Neural cell (in vitro differentiated cells): ENCODE measurements around the gene GSX2.

ENCODE experiments used
- CTCF ChIP-seq: fragments of 450-650 bp; IDR thresholded peaks from 2 replicates; pipeline ENCODE4 v1.5.1; 2014; ENCODE audit warnings: antibody characterized with exemption, mild to moderate bottlenecking, moderate library complexity; ENCODE audit not compliant: poor library complexity, severe bottlenecking
- EP300 ChIP-seq: fragments of 450-650 bp; conservative IDR thresholded peaks from 2 replicates; pipeline ENCODE4 v1.6.1; 2014; ENCODE audit warnings: antibody characterized with exemption, mild to moderate bottlenecking, moderate library complexity; ENCODE audit not compliant: poor library complexity, severe bottlenecking
- EZH2 ChIP-seq: fragments of 200-600, 300-800 bp; shearing (Covaris generic), sonication (generic); IDR thresholded peaks from 2 replicates; pipeline ENCODE4 v1.6.1; 2014; ENCODE audit warnings: antibody characterized with exemption, low read length, borderline replicate concordance, mild to moderate bottlenecking; ENCODE audit not compliant: insufficient read depth, poor library complexity, severe bottlenecking
- MXI1 ChIP-seq: fragments of 450-650 bp; conservative IDR thresholded peaks from 2 replicates; pipeline ENCODE4 v1.6.1; 2014; ENCODE audit warnings: antibody characterized with exemption, mild to moderate bottlenecking; ENCODE audit not compliant: poor library complexity, severe bottlenecking
- POLR2AphosphoS5 ChIP-seq: IDR thresholded peaks from 2 replicates; pipeline ENCODE4 v1.6.1; 2012
- RAD21 ChIP-seq: fragments of 450-650 bp; conservative IDR thresholded peaks from 2 replicates; pipeline ENCODE4 v1.6.1; 2014; ENCODE audit warnings: antibody characterized with exemption, mild to moderate bottlenecking, moderate library complexity
- SMC3 ChIP-seq: fragments of 450-650 bp; conservative IDR thresholded peaks from 2 replicates; pipeline ENCODE4 v1.6.1; 2014; ENCODE audit warnings: antibody characterized with exemption, mild to moderate bottlenecking, moderate library complexity; ENCODE audit not compliant: poor library complexity
- TAF1 ChIP-seq: IDR thresholded peaks from 2 replicates; pipeline ENCODE4 v1.6.1; 2012; ENCODE audit warnings: low read depth

- TF ChIP-seq CTCF: no peak
- no peak for TF ChIP-seq POLR2AphosphoS5
- TF ChIP-seq MXI1: no peak
- no peak for TF ChIP-seq EP300
- TF ChIP-seq EZH2: no peak
- no peak for TF ChIP-seq SMC3
- no peak for TF ChIP-seq TAF1
- no peak for TF ChIP-seq RAD21
These were observed 9.5 kb downstream of the GSX2 start for GRCh38 chr4:54109241-54110018.
